Thyroid gland (tissue), 4 donors: ENCODE measurements around the gene RAB29.
A peak's percentile ranks its signal among the peaks of the same experiment; 100 is the strongest.

Experiments used
- CTCF ChIP-seq, 6 experiments: fragments of 200-600 bp in 3 of 6; fragments of 450-650 bp in 3 of 6; sonication (generic) in 3 of 6; IDR thresholded peaks; one replicate each; pipeline ENCODE4 v1.5.1; 2016 to 2019; ENCODE audit warnings: antibody characterized with exemption in 6 of 6, mild to moderate bottlenecking in 2 of 6, inconsistent platforms in 1 of 6, moderate library complexity in 1 of 6
- POLR2A ChIP-seq, 2 donors: fragments of 450-650 bp; IDR thresholded peaks; one replicate each; pipeline ENCODE4 v1.6.1; 2017; ENCODE audit warnings: antibody characterized with exemption in 2 of 2, mild to moderate bottlenecking in 2 of 2, moderate library complexity in 1 of 2

DNA sequence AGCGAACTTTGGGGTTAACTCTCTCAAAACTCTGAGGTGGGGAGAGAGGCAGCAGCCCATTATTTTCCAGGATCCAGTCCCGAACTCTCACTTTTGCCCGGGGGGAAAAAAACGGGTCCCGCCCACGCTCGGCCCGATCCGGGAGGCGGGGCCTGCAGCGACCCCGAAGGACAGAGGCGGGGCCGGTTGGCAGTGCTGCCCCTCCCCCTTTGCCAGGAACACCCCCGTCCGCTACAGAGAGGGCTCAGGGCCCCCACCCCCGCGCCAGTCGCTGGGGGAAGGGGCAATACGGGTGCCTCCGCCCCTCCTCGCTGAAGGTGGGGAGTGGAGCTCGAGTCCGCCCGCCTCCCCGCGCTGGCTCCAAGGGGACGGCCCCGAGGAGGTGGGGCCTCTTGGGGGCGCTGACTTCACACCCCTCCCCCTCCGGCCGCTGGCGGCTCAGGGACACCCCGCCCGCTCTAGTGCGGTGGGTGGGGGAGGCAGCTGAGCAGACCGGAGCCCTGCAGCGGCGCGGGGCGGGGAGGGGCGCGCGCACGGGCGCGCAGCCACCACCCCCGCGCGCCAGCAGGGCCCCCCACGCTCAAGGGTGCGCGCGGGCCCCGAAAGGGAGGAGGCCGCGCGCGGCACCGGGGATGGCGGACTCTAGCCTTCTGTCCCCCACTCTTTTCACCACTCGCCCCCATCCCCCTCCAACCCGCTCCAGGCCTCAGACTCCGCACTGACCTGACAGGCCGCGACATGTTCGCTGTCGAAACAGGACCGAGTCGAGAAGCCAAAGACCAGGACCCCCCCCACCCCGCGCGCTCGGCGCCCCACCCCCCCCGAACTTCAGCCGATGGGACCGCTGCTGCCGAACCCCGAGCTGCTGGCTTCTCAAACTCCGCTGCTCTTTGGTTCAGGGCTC is 25.8 kb downstream of the RAB29 start:
- TF ChIP-seq CTCF (IDR thresholded peaks at IDR 0.05) (no peak), POLR2A (IDR thresholded peaks at IDR 0.05) (peak; percentile 72 to 83)
